Left colon (tissue), 2 donors: ENCODE measurements around the gene GMDS. TPM values are rescaled to one million over a fixed set of nuclear protein-coding genes. Genes with fewer than 3 reads are reported as not detected.

ENCODE experiments used
- ATAC-seq: fragments of 200-7000 bp; cut with Tn5 transposase; one replicate; pipeline ENCODE4 v1.9.1; 2020; ENCODE audit warnings: mild to moderate bottlenecking, moderate library complexity
- DNase-seq, 2 donors: peaks; one replicate each; pipeline ENCODE4 v3.0.0-alpha.2; 2020
- intact Hi-C, 2 donors: fragments of 100-400 bp; cut with DNase I in 1 of 2; cut with micrococcal nuclease in 1 of 2; formaldehyde crosslinking; loops; one replicate each; pipeline versions ENCODE4 v1.11.2 to v1.14.0; 2022; cut with DNase I, micrococcal nuclease
- total RNA-seq, 2 donors: library from RNA; stranded (reverse); fragmentation: NEBNext Ultra II Directional; extraction: Animal tissue kit (Norgen Biotek cat#: 25700); gene quantifications; one replicate each; pipeline ENCODE4 v1.2.1, GENCODE V29; 2021
- donor health status: DM: no; HTN: no; CAD: no.
- donor health status: DM: yes; HTN: yes; CAD: no.

GMDS gene
- total RNA-seq, 2 donors from 2014 or later, result 148 to 229 TPM

DNA sequence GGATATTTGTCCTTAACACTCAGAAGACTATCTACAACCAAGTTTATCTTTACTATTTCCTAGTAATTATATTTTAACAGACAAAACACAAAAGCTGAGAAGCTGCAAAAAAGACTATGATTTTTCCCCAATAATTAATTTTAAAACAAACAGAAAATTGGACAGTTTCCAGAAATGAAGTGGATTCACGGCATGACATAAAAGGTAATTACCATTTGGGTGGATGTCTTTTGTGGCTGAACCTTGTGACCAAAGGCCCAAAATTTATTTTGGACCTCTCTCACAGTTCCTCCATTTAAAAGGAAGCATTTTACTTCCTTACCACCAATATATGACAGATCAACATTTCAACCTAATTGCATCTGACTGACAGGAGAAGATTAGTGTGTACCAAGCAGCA, 90.2 kb downstream of the GMDS start:
- DNase-seq (no peak), ATAC-seq (peak; percentile 59)
- intact Hi-C loops, result no loop called here

DNA sequence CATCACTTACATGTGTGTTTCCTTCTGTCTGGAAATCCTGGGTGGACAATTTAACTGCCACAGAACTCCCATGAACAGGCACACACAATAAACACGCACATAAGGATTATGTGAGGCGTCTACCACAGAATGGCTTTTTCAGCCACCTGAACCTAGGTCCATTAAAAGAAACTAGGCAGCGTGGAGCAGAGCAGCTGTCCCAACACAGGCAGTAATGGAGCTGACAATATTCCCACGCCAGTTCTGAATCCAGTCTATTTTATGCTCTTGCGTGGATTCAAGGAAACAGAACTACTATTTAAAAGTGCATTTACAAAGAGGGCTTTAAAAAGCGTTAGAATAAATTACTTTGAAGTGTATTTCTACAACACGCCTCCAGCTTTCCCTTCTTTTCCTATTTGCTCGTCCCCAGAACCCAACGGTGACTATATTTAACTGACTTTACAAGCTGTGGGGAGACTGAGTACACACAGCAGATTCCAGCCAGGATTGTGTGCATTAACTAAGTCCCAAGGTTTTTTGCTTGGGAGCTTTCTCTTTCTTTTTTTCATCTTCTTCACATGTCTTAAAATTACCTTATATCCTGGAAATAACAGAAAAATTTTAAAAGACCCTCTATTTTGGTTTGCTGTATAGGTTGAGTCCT, 95.9 kb downstream of the GMDS start:
- DNase-seq (no peak), ATAC-seq (peak; percentile 25)
- intact Hi-C loops, result no loop called here

GRCh38 chr6:2148748-2149147, 96.7 kb downstream of the GMDS start:
- ATAC-seq (no peak), DNase-seq (no peak)
- intact Hi-C loops, result no loop called here

GRCh38 chr6:2147766-2148448, 97.5 kb downstream of the GMDS start:
- intact Hi-C loops, result no loop called here
- no peak for ATAC-seq
- no peak for DNase-seq

GRCh38 chr6:2147261-2147660, 98.1 kb downstream of the GMDS start:
- intact Hi-C loops, result no loop called here
- ATAC-seq, result no peak

DNA sequence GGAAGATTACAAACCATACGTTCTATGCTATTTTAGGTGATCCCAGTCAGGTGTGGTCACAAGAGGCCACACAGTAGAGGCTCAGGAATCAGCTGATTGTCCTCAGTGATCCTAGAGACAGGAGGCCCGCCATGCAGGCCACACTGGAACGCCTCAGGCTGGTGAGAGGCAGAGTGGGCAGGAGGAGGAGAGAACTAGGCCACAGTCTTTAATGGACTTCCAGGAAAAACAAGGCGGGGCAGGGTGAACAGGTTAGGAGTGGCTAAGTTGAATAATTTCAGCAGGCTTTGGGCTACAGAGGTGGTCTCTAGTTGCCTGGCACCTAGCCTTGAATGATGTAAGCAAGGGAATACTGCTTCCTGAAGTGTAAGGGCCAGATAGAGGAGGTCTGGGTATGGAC, 101.2 kb downstream of the GMDS start:
- no peak for DNase-seq
- intact Hi-C loops, result no loop called here
- peak; percentile 45 for ATAC-seq

More at GRCh38 chr6:2147261-2147660, 98.1 kb downstream of the GMDS start:
- no peak for DNase-seq

GRCh38 chr6:2141644-2142290, 103.6 kb downstream of the GMDS start:
- intact Hi-C loops, result no loop called here
- DNase-seq (peak in 1 of 2 donors; percentile 16), ATAC-seq (peak; percentile 58)

DNA sequence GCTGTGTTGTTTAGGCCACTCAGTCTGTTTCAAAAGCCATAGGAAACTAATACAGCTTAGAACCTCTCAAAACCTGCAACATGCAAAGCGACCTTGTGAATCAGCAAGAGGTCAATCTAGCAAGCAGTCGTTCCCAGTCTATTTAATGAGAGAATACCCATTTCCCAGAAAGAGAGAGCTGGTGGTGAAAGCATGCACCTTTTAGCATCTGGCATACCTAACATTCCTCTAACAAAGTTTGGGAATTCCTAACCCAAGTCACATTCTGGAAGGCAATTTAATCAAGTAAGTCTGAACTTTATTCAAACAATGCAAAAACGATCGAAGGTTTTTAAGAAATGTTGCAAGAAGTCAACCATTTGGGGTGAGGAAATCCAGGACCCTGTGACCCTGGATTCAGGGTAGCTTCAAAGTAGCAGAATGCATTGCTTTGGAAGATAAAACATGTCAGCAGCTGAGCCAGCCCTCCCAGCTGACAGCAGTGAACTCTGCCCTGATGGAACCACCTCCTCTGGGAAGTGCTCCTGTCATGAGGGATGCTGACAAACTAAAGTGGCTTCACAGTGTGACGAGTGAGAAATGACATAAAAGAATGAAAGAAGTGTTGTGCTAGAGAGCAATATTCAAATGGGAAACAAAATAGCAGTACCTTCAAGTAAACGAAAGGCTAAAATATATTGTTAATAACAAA, 104.8 kb downstream of the GMDS start:
- DNase-seq (no peak), ATAC-seq (peak; percentile 46)
- intact Hi-C loops, result no loop called here

DNA sequence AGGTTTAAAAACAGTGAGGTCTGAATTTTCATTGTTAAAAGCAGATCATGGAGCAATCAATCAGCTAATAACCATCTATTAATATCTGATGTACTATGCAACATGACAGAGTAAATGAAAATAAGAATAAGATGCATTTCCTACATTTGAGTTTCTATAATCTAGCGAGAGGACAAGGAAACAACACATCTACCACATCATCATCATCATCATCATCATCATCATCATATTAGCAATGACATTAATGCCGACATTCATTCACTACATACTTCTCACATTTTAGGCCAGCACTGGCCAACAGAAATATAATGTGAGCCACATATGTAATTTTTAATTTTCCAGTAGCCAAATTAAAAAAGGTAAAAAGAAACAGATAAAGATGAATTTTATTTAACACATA, 110.0 kb downstream of the GMDS start:
- ATAC-seq (no peak), DNase-seq (no peak)
- intact Hi-C loops, result no loop called here

DNA sequence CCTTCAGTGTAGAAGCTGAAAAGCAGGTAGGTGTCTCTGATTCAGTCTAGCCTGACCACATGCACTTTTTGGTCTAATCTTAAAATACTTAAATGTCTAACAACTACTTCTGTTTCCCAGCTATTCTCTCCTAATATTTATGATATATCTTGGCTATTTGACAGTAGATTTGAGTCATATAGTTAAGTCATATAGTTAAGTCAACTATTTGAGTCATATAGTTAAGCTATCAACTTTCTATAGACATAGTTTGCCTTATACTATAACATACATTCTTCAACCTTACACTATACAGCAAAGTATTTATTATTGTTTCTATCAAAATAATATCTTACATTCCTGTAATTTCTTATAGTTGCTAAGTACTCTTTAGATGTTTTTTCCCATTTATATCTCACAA, 110.9 kb downstream of the GMDS start:
- ATAC-seq (no peak), DNase-seq (no peak)
- intact Hi-C loops, result no loop called here

- peak; percentile 68 for ATAC-seq
- intact Hi-C loops, result no loop called here
- no peak for DNase-seq
Measured at GRCh38 chr6:2133716-2134310, 111.6 kb downstream of the GMDS start.

- intact Hi-C loops, result no loop called here
- DNase-seq, result no peak
- ATAC-seq, result peak; percentile 72
Measured at GRCh38 chr6:2132916-2133315, 112.5 kb downstream of the GMDS start.

- DNase-seq (no peak), ATAC-seq (peak; percentile 23)
- intact Hi-C loops, result no loop called here
Measured at GRCh38 chr6:2132416-2132815, 113.0 kb downstream of the GMDS start.

- ATAC-seq (no peak), DNase-seq (no peak)
- intact Hi-C loops, result no loop called here
Measured at GRCh38 chr6:2129182-2129621, 116.2 kb downstream of the GMDS start.

DNA sequence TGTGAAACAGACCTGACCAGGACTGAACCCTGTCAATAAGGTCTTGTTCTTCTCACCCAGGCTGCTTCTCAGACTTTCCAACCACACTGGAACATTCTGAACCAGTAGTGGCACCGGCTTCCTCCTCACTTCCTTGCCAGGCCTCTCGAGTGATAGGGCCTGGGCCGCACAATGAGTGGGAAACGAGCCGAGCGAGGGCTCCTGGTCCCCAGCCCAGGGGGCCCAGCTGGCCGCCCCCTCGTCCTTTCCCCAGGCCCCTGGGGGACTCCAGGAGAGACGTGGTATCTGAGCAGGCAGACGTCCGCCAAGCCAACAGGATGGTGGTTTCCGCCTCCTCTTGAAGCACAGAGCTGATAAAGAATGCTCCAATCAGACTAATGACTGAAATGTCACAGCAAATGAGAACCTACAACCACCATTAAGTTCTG, 117.9 kb downstream of the GMDS start:
- DNase-seq (peak in 1 of 2 donors; percentile 14), ATAC-seq (peak; percentile 4)
- intact Hi-C loops, result no loop called here

- no peak for ATAC-seq
- intact Hi-C loops, result no loop called here
- DNase-seq, result no peak
Measured at GRCh38 chr6:2126351-2126750, 119.1 kb downstream of the GMDS start.

- DNase-seq, result no peak
- ATAC-seq, result no peak
- intact Hi-C loops, result no loop called here
Measured at GRCh38 chr6:2125158-2125557, 120.2 kb downstream of the GMDS start.

DNA sequence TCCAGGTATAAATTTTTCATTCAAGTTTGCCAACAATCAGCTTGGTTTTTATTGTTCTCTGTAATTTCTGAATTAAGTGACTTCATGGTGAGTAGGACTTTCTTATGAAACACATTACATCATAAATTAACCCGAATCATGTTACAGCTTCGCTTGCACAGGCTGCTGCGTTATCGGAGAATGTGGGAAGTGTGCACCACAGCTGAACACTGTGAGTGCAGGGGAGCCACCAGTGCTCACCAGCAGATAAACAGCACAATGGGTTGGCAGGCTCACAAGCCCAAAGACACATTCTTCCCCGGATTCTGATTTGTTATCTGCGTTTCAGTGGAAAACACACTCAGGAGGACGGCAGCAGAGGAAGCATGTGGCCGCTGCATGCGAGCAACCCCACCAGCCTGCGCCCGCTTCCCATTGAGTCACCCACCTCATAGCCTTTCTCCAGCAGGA, 121.1 kb downstream of the GMDS start:
- DNase-seq, result no peak
- intact Hi-C loops, result no loop called here
- no peak for ATAC-seq

DNA sequence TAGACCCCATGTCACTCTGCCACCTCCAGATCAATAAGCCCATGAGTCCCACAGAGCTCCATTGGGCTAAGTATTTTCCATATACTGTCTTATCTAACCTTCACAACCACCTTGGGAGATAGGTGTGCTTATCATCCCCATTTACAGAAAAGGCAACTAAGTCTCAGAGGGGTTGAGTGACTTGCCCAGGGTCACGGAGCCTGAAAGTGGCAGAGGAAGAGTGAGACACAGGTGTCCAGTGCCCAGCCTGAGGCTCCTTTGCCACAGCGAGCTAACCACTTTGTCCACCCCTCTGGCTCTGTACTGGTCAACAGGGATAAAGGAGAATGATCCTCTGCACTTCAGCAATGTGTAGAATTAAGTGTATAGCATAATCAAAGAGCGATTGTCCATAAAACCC, 124.5 kb downstream of the GMDS start:
- DNase-seq (no peak), ATAC-seq (no peak)
- intact Hi-C loops, result no loop called here
